C4-2B (cell line): ENCODE measurements around the gene SH2D1B.

Experiments used
- CTCF ChIP-seq: fragments of 450-650 bp; conservative IDR thresholded peaks from 2 replicates; pipeline ENCODE4 v1.5.1; 2017; ENCODE audit warnings: mild to moderate bottlenecking
- ZFX ChIP-seq: fragments of 450-650 bp; IDR thresholded peaks from 2 replicates; pipeline ENCODE4 v1.6.1; 2017

- TF ChIP-seq CTCF (no peak), ZFX (no peak)
Measured at GRCh38 chr1:162412002-162412401, at the start of gene SH2D1B.
